HepG2 (cell line): Measurements from ENCODE around the gene CR2. TPM values are rescaled to one million over a fixed set of nuclear protein-coding genes. Genes with fewer than 3 reads are reported as not detected.

ENCODE experiments used
- ATAC-seq: fragments of 200-7000 bp; cut with Tn5 transposase; 3 replicates; pipeline ENCODE4 v1.9.1; 2020; ENCODE audit warnings: mild to moderate bottlenecking, moderate library complexity
- BruUV-seq: library from RNA; stranded (reverse); fragments of 400-500 nt; replicated peaks from 2 replicates; lab custom pipeline; 2021; lab: Mats Ljungman, UMichigan
- CTCF ChIA-PET: fragments of 300-600 bp; formaldehyde crosslinking; extraction: SDS; loops from one replicate; lab custom pipeline; 2021; ENCODE audit warnings: low total read pairs, inconsistent platforms, low intra/inter-chr PET ratio; lab: Yijun Ruan, JAX
- POLR2A ChIA-PET: fragments of 350-600 bp; sonication (Branson Sonifier 250); formaldehyde crosslinking; loops from one replicate; lab custom pipeline; 2020; ENCODE audit warnings: antibody characterized with exemption, inconsistent platforms; lab: Yijun Ruan, JAX
- DNase-seq: peaks from one replicate; pipeline ENCODE4 v3.0.0-alpha.2; 2015; ENCODE audit warnings: low spot score
- FAIRE-seq: peaks from 3 replicates; lab custom pipeline; 2011; peaks lifted over from hg19 to GRCh38; lab: Jason Lieb, UNC
- H2AFZ ChIP-seq: one replicate; pipeline ENCODE4 v1.6.1; 2011; ENCODE audit warnings: low read length, inconsistent platforms
- H3K27ac ChIP-seq: fragments of 300-600 bp; 3 replicates; pipeline ENCODE4 v1.8.0; 2011; ENCODE audit warnings: mixed run types, mild to moderate bottlenecking, mixed read lengths, low read length, inconsistent platforms; ENCODE audit not compliant: insufficient read depth; ENCODE audit errors: extremely low read length
- H3K27me3 ChIP-seq, 2 experiments: fragments of 200-600 bp in 1 of 2; 2 replicates in 1 of 2; 3 replicates in 1 of 2; pipeline versions ENCODE4 v1.6.0 to v1.8.0; 2011; ENCODE audit warnings: low read length in 2 of 2, mild to moderate bottlenecking in 2 of 2, moderate library complexity in 2 of 2, inconsistent platforms in 1 of 2; ENCODE audit not compliant: insufficient read depth in 2 of 2, control insufficient read depth in 1 of 2
- H3K36me3 ChIP-seq, 2 experiments: fragments of 200-600 bp in 1 of 2; replicated peaks in 1 of 2; 2 replicates in 1 of 2; 3 replicates in 1 of 2; pipeline versions ENCODE4 v1.5.1 to v1.8.0; 2011; ENCODE audit warnings: low read length in 2 of 2, inconsistent platforms in 1 of 2; ENCODE audit not compliant: insufficient read depth in 2 of 2, control insufficient read depth in 1 of 2
- H3K4me1 ChIP-seq: 2 replicates; pipeline ENCODE4 v1.5.1; 2012; ENCODE audit warnings: low read length, inconsistent platforms; ENCODE audit not compliant: insufficient read depth
- H3K4me2 ChIP-seq: 2 replicates; pipeline ENCODE4 v1.6.0; 2011; ENCODE audit warnings: low read depth, low read length, inconsistent platforms
- H3K4me3 ChIP-seq, 3 experiments: fragments of 200-600 bp in 1 of 3; sonication (generic), shearing (Covaris generic) in 1 of 3; replicated peaks in 1 of 3; 2 replicates each; pipeline ENCODE4 v1.5.1; 2011 to 2016; ENCODE audit warnings: low read length in 3 of 3, inconsistent platforms in 2 of 3, low read depth in 2 of 3, mild to moderate bottlenecking in 2 of 3, control low read depth in 1 of 3, mixed read lengths in 1 of 3; ENCODE audit not compliant: insufficient read depth in 1 of 3
- H3K79me2 ChIP-seq: one replicate; pipeline ENCODE4 v1.6.1; 2011; ENCODE audit warnings: low read length, inconsistent platforms; ENCODE audit not compliant: insufficient read depth
- H3K9ac ChIP-seq: 2 replicates; pipeline ENCODE4 v1.6.0; 2011; ENCODE audit warnings: mild to moderate bottlenecking, low read depth, low read length, inconsistent platforms; ENCODE audit not compliant: insufficient read depth
- H3K9me3 ChIP-seq: 2 replicates; pipeline ENCODE4 v1.5.1; 2012; ENCODE audit warnings: mild to moderate bottlenecking, low read length
- H4K20me1 ChIP-seq: 2 replicates; pipeline ENCODE4 v1.6.0; 2011; ENCODE audit warnings: inconsistent platforms, mild to moderate bottlenecking, low read length, moderate library complexity; ENCODE audit not compliant: insufficient read depth
- ATF2 ChIP-seq: sonication (generic); formaldehyde crosslinking; IDR thresholded peaks from 2 replicates; pipeline ENCODE4 v1.4.0; 2020; ENCODE audit warnings: missing genetic modification reagents
- CCAR2 ChIP-seq: fragments of 200-400 bp; formaldehyde crosslinking; optimal IDR thresholded peaks from 2 replicates; pipeline ENCODE3; 2018; ENCODE audit warnings: low read depth, mild to moderate bottlenecking, low read length, moderate library complexity
- CENPX ChIP-seq: sonication (generic); formaldehyde crosslinking; IDR thresholded peaks from 2 replicates; pipeline ENCODE4 v1.9.0; 2021; ENCODE audit warnings: mild to moderate bottlenecking, missing genetic modification reagents, moderate library complexity
- EED ChIP-seq: sonication (generic); formaldehyde crosslinking; IDR thresholded peaks from 2 replicates; pipeline ENCODE4 v1.5.0; 2020; ENCODE audit warnings: mild to moderate bottlenecking, missing genetic modification reagents
- EHMT2 ChIP-seq: fragments of 200-600 bp; sonication (generic); IDR thresholded peaks from 2 replicates; pipeline ENCODE4 v1.7.0; 2017; ENCODE audit warnings: antibody characterized with exemption, low read depth, low read length, borderline replicate concordance
- HNF4G ChIP-seq, 2 experiments: sonication (generic) in 1 of 2; formaldehyde crosslinking in 1 of 2; IDR thresholded peaks; 2 replicates each; pipeline versions ENCODE4 v1.4.0 to v1.6.1; 2011 to 2020; ENCODE audit warnings: borderline replicate concordance in 2 of 2, low read depth in 2 of 2, mild to moderate bottlenecking in 2 of 2, low read length in 1 of 2, missing genetic modification reagents in 1 of 2, moderate library complexity in 1 of 2
- IRX3 ChIP-seq: sonication (generic); formaldehyde crosslinking; IDR thresholded peaks from 2 replicates; pipeline ENCODE4 v1.8.1; 2023; ENCODE audit warnings: mild to moderate bottlenecking, low read depth, missing genetic modification reagents, borderline replicate concordance
- KMT2B ChIP-seq: IDR thresholded peaks from 2 replicates; pipeline ENCODE4 v1.6.1; 2016; ENCODE audit warnings: missing genetic modification reagents, missing compliant biosample characterization
- RORA ChIP-seq: sonication (generic); formaldehyde crosslinking; IDR thresholded peaks from 2 replicates; pipeline ENCODE4 v1.5.0; 2020; ENCODE audit warnings: mild to moderate bottlenecking, missing genetic modification reagents, moderate library complexity
- TRIM24 ChIP-seq: sonication (generic); formaldehyde crosslinking; IDR thresholded peaks from 2 replicates; pipeline ENCODE4 v1.8.0; 2022; ENCODE audit warnings: mild to moderate bottlenecking, missing genetic modification reagents
- YEATS2 ChIP-seq: sonication (generic); formaldehyde crosslinking; IDR thresholded peaks from 2 replicates; pipeline ENCODE4 v1.4.0; 2020; ENCODE audit warnings: missing genetic modification reagents, borderline replicate concordance
- ZNF280D ChIP-seq: sonication (generic); formaldehyde crosslinking; IDR thresholded peaks from 2 replicates; pipeline ENCODE4 v1.5.1; 2020; ENCODE audit warnings: mild to moderate bottlenecking, missing genetic modification reagents
- ZNF496 ChIP-seq: sonication (generic); formaldehyde crosslinking; IDR thresholded peaks from 2 replicates; pipeline ENCODE4 v1.8.1; 2023; ENCODE audit warnings: mild to moderate bottlenecking, moderate library complexity, missing genetic modification reagents; ENCODE audit not compliant: insufficient replicate concordance
- ZNF501 ChIP-seq: sonication (generic); formaldehyde crosslinking; IDR thresholded peaks from 2 replicates; pipeline ENCODE4 v1.5.1; 2020; ENCODE audit warnings: mild to moderate bottlenecking, moderate library complexity, missing genetic modification reagents
- ZNF605 ChIP-seq: sonication (generic); formaldehyde crosslinking; IDR thresholded peaks from 2 replicates; pipeline ENCODE4 v1.8.0; 2022; ENCODE audit warnings: mild to moderate bottlenecking, missing genetic modification reagents
- WGBS: methylation state at CpG from one replicate; pipeline ENCODE4 v1.1.6; 2017; ENCODE audit warnings: low lambda C conversion rate; 5-methylcytosine and 5-hydroxymethylcytosine counted together
- in situ Hi-C: cut with HindIII; loops from 2 replicates; pipeline ENCODE4 v1.10.0; 2017; ENCODE audit warnings: low pct_unique_long_range_greater_than_20kb; ENCODE audit not compliant: extremely low pct_ligation_motif_present
- intact Hi-C: fragments of 100-400 bp; cut with micrococcal nuclease; formaldehyde crosslinking; loops from one replicate; pipeline ENCODE4 v1.10.0; 2022; ENCODE audit not compliant: unreplicated experiment
- polyA plus RNA-seq, 8 experiments: library from polyadenylated mRNA; depleted of rRNA in 3 of 8; stranded (reverse) in 7 of 8; unstranded in 1 of 8; fragments of >200 nt; fragmentation: Illumina TruSeq in 4 of 8; extraction: Trizol in 4 of 8; gene quantifications; 2 replicates each; pipeline versions ENCODE4 v1.2.1 to v1.2.3, GENCODE V29; 2011 to 2016; ENCODE audit warnings: low read depth in 4 of 8, missing spikeins in 1 of 8, mixed read lengths in 1 of 8; ENCODE audit not compliant: insufficient read depth in 1 of 8
- total RNA-seq, 5 experiments: library from RNA; depleted of rRNA; stranded (reverse); fragments of >200 nt; fragmentation: Illumina TruSeq; extraction: Trizol; gene quantifications; 2 replicates each; pipeline ENCODE4 v1.2.3, GENCODE V29; 2016; ENCODE audit warnings: low read depth in 1 of 5

Gene CR2
- total and polyA plus RNA-seq, 2 of the 13 experiments (the other 11 are each of a cell fraction or from before 2014, with no cell fraction given): not detected

- no peaks in the 10 kb centered on the region; a peak in 1 of 5 replicates for H3K27me3 ChIP-seq
- H3K79me2 ChIP-seq: no peaks in the 10 kb centered on the region
- BruUV-seq: no TSS peak
- no peak for FAIRE-seq
- H4K20me1 ChIP-seq: no peaks in the 10 kb centered on the region
- H3K9ac ChIP-seq: no peak overlapping the region
- TF ChIP-seq ATF2 (CRISPR knock-in tag) (no peak), TRIM24 (no peak), ZNF605 (no peak), ZNF501 (no peak)
- H3K9me3 ChIP-seq: no peaks in the 10 kb centered on the region
- no peaks in the 10 kb centered on the region for H3K36me3 ChIP-seq
- no peak for DNase-seq
- no peak overlapping the region for H3K4me2 ChIP-seq
- ChIA-PET POLR2A (no interaction called here), CTCF (no interaction called here)
- ATAC-seq: no peak
- no peaks in the 10 kb centered on the region for H3K4me1 ChIP-seq
- H3K27ac ChIP-seq: no peak overlapping the region
- in situ Hi-C loops: no loop called here
- no peak overlapping the region for H2AFZ ChIP-seq
- no peak overlapping the region for H3K4me3 ChIP-seq
- 54% methylated on average over 2 of the region's 2 CpGs for WGBS
- intact Hi-C loops: no loop called here
Observed at GRCh38 chr1:207431508-207431907, 22.6 kb upstream of the CR2 start.

GRCh38 chr1:207433435-207433834 is 20.7 kb upstream of the CR2 start:
- Histone ChIP-seq H2AFZ (no peak overlapping the region), H3K4me1 (no peaks in the 10 kb centered on the region), H3K9me3 (no peaks in the 10 kb centered on the region), H3K27ac (no peak overlapping the region), H3K27me3 (peaks cover 0 to 5% of the 10 kb centered on the region in 2 experiments; a peak in 2 of 5 replicates), H3K9ac (no peak overlapping the region), H3K79me2 (no peaks in the 10 kb centered on the region), H3K4me2 (no peak overlapping the region), H3K36me3 (no peaks in the 10 kb centered on the region), H3K4me3 (no peak overlapping the region), H4K20me1 (no peaks in the 10 kb centered on the region)
- POLR2A ChIA-PET: no interaction called here
- no peak for ATAC-seq
- no TSS peak for BruUV-seq
- in situ Hi-C loops: no loop called here
- intact Hi-C loops: no loop called here
- 41% methylated on average over 3 of the region's 3 CpGs for WGBS
- no peak for FAIRE-seq
- no peak for DNase-seq
- CTCF ChIA-PET: no interaction called here
- TF ChIP-seq KMT2B (CRISPR knock-in tag): no peak
- no peak for TF ChIP-seq YEATS2 (CRISPR knock-in tag)
- TF ChIP-seq RORA (CRISPR knock-in tag): no peak
- no peak for TF ChIP-seq ZNF280D (CRISPR knock-in tag)
- no peak for TF ChIP-seq HNF4G (IDR thresholded peaks at IDR 0.05; ENCODE audit: borderline replicate concordance, low read depth, low read length)
- TF ChIP-seq HNF4G (CRISPR knock-in tag; IDR thresholded peaks at IDR 0.05; ENCODE audit: borderline replicate concordance, low read depth): no peak
- no peak for TF ChIP-seq CCAR2
- TF ChIP-seq CENPX (CRISPR knock-in tag): no peak
- no peak for TF ChIP-seq ZNF496 (CRISPR knock-in tag)
- no peak for TF ChIP-seq IRX3 (CRISPR knock-in tag)
- TF ChIP-seq EED (CRISPR knock-in tag): no peak
- no peak for TF ChIP-seq EHMT2
